SK-N-MC (cell line): ENCODE results near the gene ANK2.

Experiments
- DNase-seq: peaks from one replicate; pipeline ENCODE4 v3.0.0-alpha.2; 2011; ENCODE audit warnings: low read depth, low spot score
- H3K27ac ChIP-seq: fragments of 200-600 bp; sonication (generic); 2 replicates; pipeline ENCODE4 v1.5.1; 2016; ENCODE audit warnings: mixed run types
- H3K36me3 ChIP-seq: fragments of 200-600 bp; sonication (generic); 2 replicates; pipeline ENCODE4 v1.6.1; 2017; ENCODE audit warnings: antibody characterized with exemption, low read length, mixed read lengths; ENCODE audit not compliant: insufficient read depth
- H3K4me3 ChIP-seq: fragments of 200-600 bp; sonication (generic); 2 replicates; pipeline ENCODE4 v1.5.1; 2016
- H3K9ac ChIP-seq: fragments of 200-600 bp; sonication (generic); 2 replicates; pipeline ENCODE4 v1.8.0; 2017; ENCODE audit warnings: mixed run types, mixed read lengths; ENCODE audit not compliant: insufficient read length
- H3K9me3 ChIP-seq: fragments of 200-600 bp; sonication (generic); 2 replicates; pipeline ENCODE4 v1.6.1; 2017; ENCODE audit warnings: low read depth, mild to moderate bottlenecking, antibody characterized with exemption, low read length, moderate library complexity, mixed read lengths
- EZH2 ChIP-seq: fragments of 200-600 bp; sonication (generic); IDR thresholded peaks from one replicate; pipeline ENCODE4 v1.6.1; 2017; ENCODE audit warnings: antibody characterized with exemption
- FOXP2 ChIP-seq: optimal IDR thresholded peaks from 2 replicates; pipeline ENCODE3; 2011; ENCODE audit warnings: mild to moderate bottlenecking, moderate library complexity; ENCODE audit not compliant: insufficient read depth; ENCODE audit errors: extremely low read length, control extremely low read depth
- POLR2AphosphoS5 ChIP-seq: IDR thresholded peaks from 2 replicates; pipeline ENCODE4 v1.6.1; 2012; ENCODE audit warnings: mild to moderate bottlenecking, low read depth, low read length, borderline replicate concordance

The ANK2 gene

GRCh38 chr4:113160548-113160947, 111.1 kb downstream of the ANK2 start:
- no peaks in the 10 kb centered on the region for H3K9me3 ChIP-seq
- no peak for TF ChIP-seq POLR2AphosphoS5
- no peak overlapping the region for H3K9ac ChIP-seq
- H3K27ac ChIP-seq: no peak overlapping the region
- H3K4me3 ChIP-seq: no peak overlapping the region
- no peak for DNase-seq
- no peaks in the 10 kb centered on the region for H3K36me3 ChIP-seq

DNA sequence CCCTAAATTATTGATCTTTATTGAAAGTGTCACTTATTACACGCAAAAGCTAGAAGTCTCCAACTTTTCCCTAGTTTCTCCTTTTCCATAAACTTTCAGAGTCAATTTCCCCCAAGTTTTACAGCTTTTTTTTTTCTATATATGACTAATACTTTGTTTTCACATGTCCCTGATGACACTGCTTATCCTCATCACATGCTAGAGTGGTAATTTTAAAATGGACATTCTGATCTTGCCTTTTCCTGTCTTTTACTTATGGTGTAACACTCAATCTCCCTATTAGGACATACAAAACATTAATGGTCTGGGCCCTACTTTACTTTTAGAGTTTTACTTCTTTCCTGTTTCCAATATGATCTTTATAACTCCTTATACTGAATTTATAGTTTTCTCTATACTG, 112.6 kb downstream of the ANK2 start:
- TF ChIP-seq FOXP2 (no peak), EZH2 (no peak), POLR2AphosphoS5 (no peak)
- H3K4me3 ChIP-seq: no peak overlapping the region
- no peaks in the 10 kb centered on the region for H3K36me3 ChIP-seq
- no peak overlapping the region for H3K27ac ChIP-seq
- no peak for DNase-seq
- H3K9me3 ChIP-seq: no peaks in the 10 kb centered on the region
- H3K9ac ChIP-seq: no peak overlapping the region

DNA sequence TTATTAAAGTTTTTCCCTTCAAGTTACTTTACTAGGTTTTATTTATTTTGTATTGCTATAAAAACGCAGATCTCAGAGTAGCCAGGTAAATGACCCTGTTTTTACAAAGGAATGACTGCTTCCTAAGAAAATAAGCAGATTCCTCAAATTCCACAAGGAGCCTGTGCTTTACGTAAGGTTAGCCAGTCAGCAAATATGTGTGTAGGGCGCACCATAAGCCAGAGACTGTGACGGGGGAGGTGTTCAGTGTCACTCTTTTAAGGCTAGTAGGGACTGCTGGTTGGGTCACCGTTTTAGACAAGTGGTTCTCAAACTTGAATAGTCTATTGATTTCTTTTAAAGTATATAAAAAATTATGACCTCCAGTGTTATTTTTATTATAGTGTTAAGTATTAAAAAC, 119.9 kb downstream of the ANK2 start:
- TF ChIP-seq EZH2: no peak
- Histone ChIP-seq H3K36me3 (no peaks in the 10 kb centered on the region), H3K27ac (no peak overlapping the region), H3K4me3 (no peak overlapping the region), H3K9me3 (no peaks in the 10 kb centered on the region), H3K9ac (no peak overlapping the region)
- no peak for DNase-seq

GRCh38 chr4:113170115-113170804, 120.8 kb downstream of the ANK2 start:
- no peaks in the 10 kb centered on the region for H3K9me3 ChIP-seq
- no peak overlapping the region for H3K4me3 ChIP-seq
- no peak overlapping the region for H3K27ac ChIP-seq
- TF ChIP-seq POLR2AphosphoS5: no peak
- no peak for TF ChIP-seq EZH2
- no peak for TF ChIP-seq FOXP2
- no peak for DNase-seq
- H3K36me3 ChIP-seq: no peaks in the 10 kb centered on the region
- no peak overlapping the region for H3K9ac ChIP-seq

GRCh38 chr4:113170805-113171468, 121.5 kb downstream of the ANK2 start:
- Histone ChIP-seq H3K4me3 (no peak overlapping the region), H3K9ac (no peak overlapping the region), H3K27ac (no peak overlapping the region), H3K36me3 (no peaks in the 10 kb centered on the region), H3K9me3 (no peaks in the 10 kb centered on the region)
- no peak for DNase-seq
- TF ChIP-seq FOXP2 (no peak), POLR2AphosphoS5 (no peak), EZH2 (no peak)

DNA sequence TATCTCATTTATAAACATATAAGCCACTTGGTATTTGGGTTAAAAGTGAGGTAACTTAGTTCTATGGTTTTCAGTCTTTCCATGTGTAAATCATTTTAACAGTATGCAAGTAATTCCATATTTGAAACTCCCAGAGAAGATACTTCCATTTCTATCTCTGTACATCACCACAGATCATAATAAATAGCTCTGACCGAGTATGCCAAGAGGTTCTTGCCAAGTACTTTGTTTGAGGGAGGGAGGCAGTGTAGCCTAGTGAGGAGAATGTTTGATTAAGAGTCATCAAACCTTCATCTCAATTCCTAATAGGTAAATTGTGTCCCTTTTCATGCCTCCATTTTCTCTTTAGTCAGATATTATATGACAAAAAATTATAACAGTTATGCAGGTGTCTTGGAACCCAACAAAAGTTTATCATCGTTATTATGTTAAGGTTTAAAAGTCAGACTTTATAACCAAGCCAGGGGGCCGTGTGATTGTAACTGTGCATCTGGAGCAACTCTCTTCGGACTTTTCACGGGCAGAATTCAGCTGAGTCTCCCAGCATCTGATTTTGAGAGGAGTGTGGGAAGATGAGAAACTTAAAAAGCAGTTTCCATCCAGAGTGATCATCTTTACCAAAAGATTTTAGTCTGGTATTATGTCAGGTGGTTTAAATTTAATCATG, 123.8 kb downstream of the ANK2 start:
- Histone ChIP-seq H3K36me3 (no peaks in the 10 kb centered on the region), H3K4me3 (no peak overlapping the region), H3K27ac (no peak overlapping the region), H3K9ac (no peak overlapping the region), H3K9me3 (no peaks in the 10 kb centered on the region)
- TF ChIP-seq POLR2AphosphoS5 (no peak), FOXP2 (no peak), EZH2 (no peak)
- DNase-seq: no peak

DNA sequence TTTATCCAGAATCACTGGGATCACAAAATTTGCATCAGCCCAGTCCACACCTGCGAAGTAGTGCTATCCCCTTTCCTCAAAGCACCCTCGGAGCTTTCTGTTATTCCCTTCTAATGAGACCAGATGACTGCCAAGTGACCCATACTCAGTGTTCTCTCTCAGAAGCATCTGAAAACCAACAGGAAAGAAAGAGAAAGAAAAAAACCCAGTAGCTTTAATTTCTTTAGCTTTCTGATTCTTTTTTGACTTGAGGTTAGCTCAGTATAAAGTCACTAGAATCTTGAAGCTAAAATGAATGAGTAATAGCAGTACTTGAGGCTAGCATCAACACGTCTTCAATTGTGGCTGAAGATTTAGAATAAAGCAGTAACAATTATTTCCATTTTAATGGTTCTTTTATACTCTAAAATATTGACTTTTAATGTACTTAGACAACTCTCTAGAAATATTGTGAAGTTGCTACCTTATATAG, 124.4 kb downstream of the ANK2 start:
- no peaks in the 10 kb centered on the region for H3K36me3 ChIP-seq
- H3K9me3 ChIP-seq: no peaks in the 10 kb centered on the region
- H3K27ac ChIP-seq: no peak overlapping the region
- DNase-seq: no peak
- H3K4me3 ChIP-seq: no peak overlapping the region
- H3K9ac ChIP-seq: no peak overlapping the region
- no peak for TF ChIP-seq EZH2
- TF ChIP-seq FOXP2: no peak
- no peak for TF ChIP-seq POLR2AphosphoS5

- Histone ChIP-seq H3K4me3 (no peak overlapping the region), H3K9ac (peak overlapping the region; percentile 29), H3K36me3 (no peaks in the 10 kb centered on the region), H3K27ac (peak overlapping the region; percentile 14; the same call in 1 of the 2 replicates), H3K9me3 (no peaks in the 10 kb centered on the region)
- DNase-seq: no peak
- TF ChIP-seq FOXP2 (no peak), EZH2 (no peak)
Measured at GRCh38 chr4:113179091-113179490, 129.6 kb downstream of the ANK2 start.

DNA sequence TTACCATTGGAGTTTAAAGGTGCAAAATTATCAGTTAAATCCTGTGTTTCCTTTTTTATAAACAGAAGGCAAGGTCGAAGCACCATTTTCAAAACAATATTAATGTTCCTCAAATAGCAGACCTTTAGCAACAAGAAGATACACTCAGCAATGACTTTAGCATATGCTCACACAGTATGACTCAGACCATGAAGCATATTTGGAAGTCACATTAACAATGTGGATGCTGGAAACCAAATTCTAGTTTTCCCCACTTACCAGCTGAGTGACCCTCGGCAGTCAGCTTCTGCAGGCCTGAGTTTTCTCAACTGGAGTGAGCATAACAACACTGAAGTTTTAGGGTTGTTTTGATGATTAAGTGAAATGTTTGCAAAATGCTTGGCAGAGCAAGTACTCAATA, 130.5 kb downstream of the ANK2 start:
- no peak for DNase-seq
- TF ChIP-seq EZH2 (no peak), FOXP2 (no peak), POLR2AphosphoS5 (no peak)
- H3K9me3 ChIP-seq: no peaks in the 10 kb centered on the region
- no peaks in the 10 kb centered on the region for H3K36me3 ChIP-seq
- peak overlapping the region; percentile 29 for H3K9ac ChIP-seq
- H3K4me3 ChIP-seq: no peak overlapping the region
- no peak overlapping the region; the same call in 1 of the 2 replicates for H3K27ac ChIP-seq
